Ramos (cell line): ENCODE results near the gene APMAP.

Experiments
- in situ Hi-C: fragments of 300-500 bp; cut with MboI; formaldehyde crosslinking; loops from one replicate; pipeline ENCODE4 v1.14.3; 2022; ENCODE audit warnings: low sequenced_read_pairs; ENCODE audit not compliant: unreplicated experiment

APMAP gene

DNA sequence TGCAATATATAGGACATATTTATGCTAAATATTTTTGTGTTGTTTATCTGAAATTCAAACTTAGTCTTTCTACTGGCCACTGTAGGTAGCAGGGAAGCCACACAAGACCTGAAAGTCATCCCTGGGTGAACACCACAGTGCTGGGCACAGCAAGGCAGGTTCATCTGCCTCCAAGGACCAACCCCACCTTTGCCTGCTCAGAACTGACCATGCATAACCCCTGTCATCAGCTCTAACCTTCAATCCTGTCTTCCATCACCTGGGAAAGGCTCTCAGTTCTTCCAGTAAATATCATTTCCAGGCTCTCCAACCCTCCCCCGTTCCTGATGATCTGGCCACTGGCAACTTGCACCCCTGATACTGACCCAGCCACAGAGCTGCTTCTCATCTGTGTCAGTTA, 76.1 kb downstream of the APMAP start:
- in situ Hi-C loops = loop anchor here (10.0 to 25.0 kb wide), 2 partner anchors 132 to 379 kb away; no protein-coding TSS in a partner anchor

- in situ Hi-C loops = loop anchor here (10.0 to 25.0 kb wide), 2 partner anchors 131 to 379 kb away; no protein-coding TSS in a partner anchor
Observed at GRCh38 chr20:24915892-24916291, 76.7 kb downstream of the APMAP start.

- in situ Hi-C loops = loop anchor here (10.0 to 25.0 kb wide), 2 partner anchors 131 to 378 kb away; no protein-coding TSS in a partner anchor
Observed at GRCh38 chr20:24915440-24915839, 77.1 kb downstream of the APMAP start.

- in situ Hi-C loops = loop anchor here (10.0 to 25.0 kb wide), 2 partner anchors 130 to 377 kb away; no protein-coding TSS in a partner anchor
Observed at GRCh38 chr20:24914388-24915241, 77.9 kb downstream of the APMAP start.

DNA sequence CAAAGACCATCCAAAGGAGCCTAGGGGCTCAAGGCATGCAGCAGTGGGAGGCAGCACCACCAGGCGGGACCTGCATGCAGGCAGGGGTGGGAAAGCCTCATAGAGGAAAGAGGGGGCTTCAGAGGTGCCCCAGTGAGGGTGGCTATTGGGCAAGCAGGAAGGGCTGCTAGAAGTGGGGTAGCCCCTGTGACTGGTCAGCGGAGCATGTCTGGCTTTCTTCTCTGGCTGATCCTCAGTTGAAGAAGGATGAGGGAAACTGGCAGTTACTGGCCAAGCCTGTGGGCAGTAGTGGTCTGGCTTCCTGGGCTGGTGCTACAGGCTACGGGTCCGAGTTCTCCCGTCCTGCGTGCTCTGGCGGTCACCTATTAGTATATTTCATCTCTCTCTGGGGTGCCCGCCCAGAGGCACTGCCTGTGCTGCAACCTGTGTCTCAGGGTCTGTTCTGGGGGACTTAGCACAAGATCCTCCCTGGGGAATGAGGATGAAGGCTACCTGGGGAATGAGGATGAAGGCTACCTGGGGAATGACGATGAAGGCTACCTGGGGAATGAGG, 79.4 kb downstream of the APMAP start:
- in situ Hi-C loops = loop anchor here (10.0 to 25.0 kb wide), 2 partner anchors 128 to 376 kb away; no protein-coding TSS in a partner anchor
